Effector CD8-positive, alpha-beta T cell (primary cell): ENCODE measurements around the gene CARD9.

Experiments
- DNase-seq: peaks from one replicate; lab custom pipeline; 2025; lab: John Stamatoyannopoulos, UW

CARD9 gene

GRCh38 chr9:136401173-136401922 is 27.9 kb upstream of the CARD9 start:
- DNase-seq = no peak

GRCh38 chr9:136400038-136400834 is 26.8 kb upstream of the CARD9 start, which contains the start of gene SNAPC4:
TSS of gene SNAPC4 (minus strand) at chr9:136400170. CDS start at chr9:136398428, 1,742 bp downstream.
- DNase-seq = peak; percentile 77

DNA sequence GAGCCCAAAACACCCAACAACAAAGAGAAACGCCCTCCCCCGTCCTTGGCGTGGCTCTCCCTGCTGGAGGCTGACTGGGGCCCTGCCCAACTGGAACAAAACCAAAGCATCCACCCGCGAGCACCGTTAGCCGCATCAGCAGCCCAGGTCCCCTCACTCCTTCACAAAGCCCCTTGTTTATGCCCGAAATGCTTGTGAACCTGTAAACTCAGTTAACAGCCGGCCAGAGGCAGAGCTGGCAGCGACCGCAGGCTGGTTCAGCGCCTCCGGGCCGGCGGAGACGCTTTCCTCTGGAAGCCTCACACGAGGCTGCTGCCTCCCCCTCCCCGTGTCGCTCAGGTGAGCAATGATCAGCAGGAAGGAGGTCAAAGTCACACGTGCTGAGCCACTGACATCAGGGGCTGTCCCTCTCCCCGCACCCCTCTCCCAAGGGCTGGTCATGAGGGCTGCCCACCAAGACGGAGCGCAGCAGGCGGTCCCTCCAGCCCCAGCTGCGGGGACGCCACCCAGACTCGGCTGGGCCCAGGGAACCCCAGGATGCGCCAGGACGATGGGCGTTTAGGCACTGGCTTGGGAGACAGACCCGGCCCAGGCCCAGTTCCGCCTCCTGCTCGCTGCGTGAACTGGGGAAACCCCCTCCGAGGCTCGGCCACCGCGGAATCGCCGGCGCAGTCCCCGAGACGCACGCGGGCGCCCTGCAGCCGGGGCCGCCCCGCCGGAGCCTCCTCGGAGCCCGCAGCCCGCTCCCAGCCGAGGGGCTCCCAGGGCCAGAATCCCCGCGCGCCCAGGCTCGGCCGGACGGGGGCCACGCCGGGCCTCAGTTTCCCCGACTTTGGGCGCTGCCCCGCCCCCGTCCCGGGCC is 25.9 kb upstream of the CARD9 start:
- no peak for DNase-seq

GRCh38 chr9:136398286-136398685 is 24.8 kb upstream of the CARD9 start:
- no peak for DNase-seq

DNA sequence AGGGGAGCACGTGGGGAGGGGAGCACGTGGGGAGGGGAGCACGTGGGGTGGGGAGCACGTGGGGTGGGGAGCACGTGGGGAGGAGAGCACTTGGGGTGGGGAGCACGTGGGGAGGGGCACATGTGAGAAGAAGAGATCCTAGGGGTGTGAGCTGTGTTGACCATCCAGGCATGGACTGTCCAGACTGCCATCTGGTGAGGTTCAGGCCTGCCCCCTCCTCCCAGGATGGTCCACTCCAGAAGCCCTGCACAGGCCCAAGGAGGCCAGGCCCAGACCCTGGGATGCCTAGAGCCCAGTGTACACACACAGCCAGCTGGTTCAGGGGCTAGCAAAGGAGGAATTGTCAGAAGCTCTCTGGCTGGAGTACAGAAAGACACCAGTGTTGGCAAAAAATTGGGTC is 24.2 kb upstream of the CARD9 start:
- no peak for DNase-seq

DNA sequence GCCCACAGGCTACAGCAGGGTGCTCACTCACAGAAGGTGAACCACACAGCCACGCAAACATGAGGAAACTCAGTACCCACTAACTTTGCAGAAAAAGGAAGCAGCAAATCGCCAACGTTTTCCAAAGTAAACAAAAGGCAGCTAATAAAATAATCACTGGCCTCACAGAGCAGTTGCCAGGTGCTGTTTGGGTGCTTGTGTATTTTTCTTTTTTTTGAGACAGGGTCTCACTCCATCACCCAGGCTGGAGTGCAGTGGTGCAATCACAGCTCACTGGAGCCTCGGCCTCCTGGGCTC is 22.7 kb upstream of the CARD9 start:
- no peak for DNase-seq

- no peak for DNase-seq
Observed at GRCh38 chr9:136395345-136396218, 22.1 kb upstream of the CARD9 start.

DNA sequence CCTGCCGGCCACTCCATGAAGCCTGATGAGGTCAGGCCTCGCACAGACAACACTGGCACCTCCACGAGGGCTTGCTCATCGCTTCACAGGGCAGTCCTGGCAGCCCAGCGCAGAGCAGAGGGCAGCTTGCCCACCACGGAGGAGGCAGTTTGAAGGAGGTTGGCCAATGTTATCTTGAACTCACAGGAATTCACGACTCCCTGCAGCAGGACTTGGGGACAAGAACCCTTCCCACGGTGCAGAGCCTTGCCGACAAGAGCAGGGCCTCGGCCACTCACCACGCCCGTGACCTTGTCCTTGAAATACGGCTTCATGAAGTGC is 21.5 kb upstream of the CARD9 start:
- DNase-seq = no peak

- DNase-seq = no peak
Observed at GRCh38 chr9:136394312-136395019, 21.0 kb upstream of the CARD9 start.

DNA sequence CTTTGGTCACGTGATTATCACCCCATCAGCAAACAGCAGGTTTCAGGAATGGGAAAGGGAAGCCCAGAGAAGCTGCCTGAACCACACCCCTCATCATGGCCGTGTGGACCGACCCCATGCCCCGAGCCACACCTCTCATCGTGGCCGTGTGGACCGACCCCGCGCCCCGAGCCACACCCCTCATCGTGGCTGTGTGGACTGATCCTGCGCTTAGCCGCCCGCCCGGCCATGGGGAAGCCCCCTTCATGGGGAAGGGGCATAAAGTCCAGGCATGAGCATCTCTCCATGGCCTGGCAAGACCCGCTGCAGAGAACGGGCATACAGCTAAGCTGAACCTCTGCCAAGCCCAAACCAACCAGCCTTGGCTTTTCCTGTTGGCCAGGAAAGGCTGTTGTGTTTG is 20.1 kb upstream of the CARD9 start:
- DNase-seq = no peak

GRCh38 chr9:136392538-136393449 is 19.3 kb upstream of the CARD9 start:
- no peak for DNase-seq

GRCh38 chr9:136391737-136392537 is 18.5 kb upstream of the CARD9 start:
- no peak for DNase-seq

DNA sequence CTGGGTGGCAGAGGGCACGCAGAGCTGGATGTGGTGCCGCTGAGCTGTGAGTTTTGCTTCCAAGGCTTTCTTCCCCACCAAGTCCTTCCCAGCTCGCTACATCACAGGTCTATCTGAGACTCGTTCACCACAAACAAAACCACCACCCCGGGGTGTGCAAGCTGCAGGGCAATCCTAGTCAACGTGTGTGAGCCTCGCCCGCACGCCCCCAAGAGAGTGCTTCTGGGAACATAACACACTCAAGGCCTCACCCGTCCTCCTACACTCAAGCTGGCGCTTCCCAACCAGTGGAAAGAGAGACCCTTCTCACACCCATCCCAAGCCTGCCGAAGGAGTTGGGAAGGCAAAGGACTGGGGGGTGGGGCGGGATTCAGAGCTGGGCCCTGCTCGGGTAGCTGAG is 15.9 kb upstream of the CARD9 start:
- DNase-seq = no peak

GRCh38 chr9:136387217-136387616 is 13.7 kb upstream of the CARD9 start:
- no peak for DNase-seq

GRCh38 chr9:136386018-136386417 is 12.5 kb upstream of the CARD9 start:
- DNase-seq = no peak

- no peak for DNase-seq
Observed at GRCh38 chr9:136385015-136385414, 11.5 kb upstream of the CARD9 start.

- DNase-seq = no peak
Observed at GRCh38 chr9:136383436-136383835, 10.0 kb upstream of the CARD9 start.

GRCh38 chr9:136381966-136382513 is 8.6 kb upstream of the CARD9 start:
- no peak for DNase-seq

GRCh38 chr9:136381311-136381710 is 7.8 kb upstream of the CARD9 start:
- no peak for DNase-seq
